ENCODE measurements around the gene SNRNP70.
"Not testable (repeated sequence)": the region's sequence is repeated elsewhere in the genome, so short reads cannot be mapped to it uniquely, and the experiment has no call there.

SNRNP70 gene

GRCh38 chr19:49117677-49118564, 32.7 kb downstream of the SNRNP70 start:
- Mint-ChIP-seq H3K4me1 (peaks cover 37% of the 10 kb centered on the region), H3K4me3 (peak overlapping the region; percentile 83)

GRCh38 chr19:49118565-49119410, 33.5 kb downstream of the SNRNP70 start, which contains the start of gene C19orf73:
C19orf73 (minus strand) TSS chr19:49119143; CDS start chr19:49119022, 121 bp downstream.
- ATAC-seq (ENCODE audit: low read depth) (peak; percentile 78), DNase-seq (ENCODE audit: low spot score in 2 of 2) (peak; percentile 96 to 98)
- Mint-ChIP-seq H3K36me3 (no peaks in the 10 kb centered on the region), H3K9me3 (no peaks in the 10 kb centered on the region), H3K27me3 (peaks cover 9% of the 10 kb centered on the region), H3K4me3 (peak within 1 kb of the TSS; percentile 83), H3K4me1 (peaks cover 34% of the 10 kb centered on the region), H3K27ac (peak within 1 kb of the TSS; percentile 90)

More at GRCh38 chr19:49117677-49118564, 32.7 kb downstream of the SNRNP70 start:
- Mint-ChIP-seq H3K9me3 (no peaks in the 10 kb centered on the region), H3K27ac (peak overlapping the region; percentile 90), H3K36me3 (no peaks in the 10 kb centered on the region), H3K27me3 (peaks cover 9% of the 10 kb centered on the region)
- ATAC-seq (ENCODE audit: low read depth) (no peak), DNase-seq (ENCODE audit: low spot score in 2 of 2) (no peak)

GRCh38 chr19:49119411-49120324, 34.4 kb downstream of the SNRNP70 start, which contains the start of gene PPFIA3:
PPFIA3 (plus strand) TSS chr19:49119544; CDS start chr19:49127874, 8,330 bp downstream.
- Mint-ChIP-seq H3K4me3 (peak within 1 kb of the TSS; percentile 83), H3K27me3 (peaks cover 9% of the 10 kb centered on the region), H3K9me3 (no peaks in the 10 kb centered on the region), H3K4me1 (peaks cover 32% of the 10 kb centered on the region), H3K27ac (peak within 1 kb of the TSS; percentile 90), H3K36me3 (no peaks in the 10 kb centered on the region)
- peak; percentile 26 to 54 for DNase-seq (ENCODE audit: low spot score in 2 of 2)
- ATAC-seq (ENCODE audit: low read depth): no peak

GRCh38 chr19:49120325-49120683, 35.1 kb downstream of the SNRNP70 start:
- no peak overlapping the region for H3K27ac Mint-ChIP-seq
- peaks cover 9% of the 10 kb centered on the region for H3K27me3 Mint-ChIP-seq
- no peak for ATAC-seq (ENCODE audit: low read depth)
- H3K36me3 Mint-ChIP-seq: no peaks in the 10 kb centered on the region
- no peak for DNase-seq (ENCODE audit: low spot score in 2 of 2)
- peaks cover 28% of the 10 kb centered on the region for H3K4me1 Mint-ChIP-seq
- peak overlapping the region; percentile 79 for H3K4me3 Mint-ChIP-seq
- H3K9me3 Mint-ChIP-seq: no peaks in the 10 kb centered on the region

GRCh38 chr19:49120868-49121267, 35.6 kb downstream of the SNRNP70 start:
- Mint-ChIP-seq H3K4me3 (peak overlapping the region; percentile 79), H3K36me3 (no peaks in the 10 kb centered on the region), H3K27me3 (peaks cover 9% of the 10 kb centered on the region), H3K27ac (no peak overlapping the region), H3K4me1 (peaks cover 28% of the 10 kb centered on the region), H3K9me3 (no peaks in the 10 kb centered on the region)
- DNase-seq (ENCODE audit: low spot score in 2 of 2) (no peak), ATAC-seq (ENCODE audit: low read depth) (no peak)

- H3K4me3 Mint-ChIP-seq; H3K9me3 Mint-ChIP-seq; DNase-seq (ENCODE audit: low spot score in 2 of 2); ATAC-seq (ENCODE audit: low read depth); H3K27ac Mint-ChIP-seq; H3K27me3 Mint-ChIP-seq; H3K36me3 Mint-ChIP-seq: not testable (repeated sequence)
- peaks cover 21% of the 10 kb centered on the region for H3K4me1 Mint-ChIP-seq
Measured at GRCh38 chr19:49121841-49122240, 36.6 kb downstream of the SNRNP70 start.

- not testable (repeated sequence) for H3K27me3 Mint-ChIP-seq, H3K27ac Mint-ChIP-seq
Measured at GRCh38 chr19:49123285-49123684, 38.0 kb downstream of the SNRNP70 start.

GRCh38 chr19:49125025-49125731, 39.9 kb downstream of the SNRNP70 start:
- DNase-seq (ENCODE audit: low spot score in 2 of 2) (no peak), ATAC-seq (ENCODE audit: low read depth) (no peak)
- no peaks in the 10 kb centered on the region for H3K9me3 Mint-ChIP-seq
- no peak overlapping the region for H3K4me3 Mint-ChIP-seq
- no peaks in the 10 kb centered on the region for H3K36me3 Mint-ChIP-seq
- H3K4me1 Mint-ChIP-seq: peaks cover 17% of the 10 kb centered on the region
- H3K27me3 Mint-ChIP-seq: peaks cover 9% of the 10 kb centered on the region
- no peak overlapping the region for H3K27ac Mint-ChIP-seq

More at GRCh38 chr19:49123285-49123684, 38.0 kb downstream of the SNRNP70 start:
- not testable (repeated sequence) for H3K36me3 Mint-ChIP-seq; DNase-seq (ENCODE audit: low spot score in 2 of 2); ATAC-seq (ENCODE audit: low read depth); H3K4me3 Mint-ChIP-seq; H3K9me3 Mint-ChIP-seq
- peaks cover 15% of the 10 kb centered on the region for H3K4me1 Mint-ChIP-seq

- ATAC-seq (ENCODE audit: low read depth): no peak
- peaks cover 2% of the 10 kb centered on the region for H3K27me3 Mint-ChIP-seq
- H3K4me3 Mint-ChIP-seq: peak overlapping the region; percentile 17
- no peaks in the 10 kb centered on the region for H3K9me3 Mint-ChIP-seq
- H3K27ac Mint-ChIP-seq: no peak overlapping the region
- peaks cover 9% of the 10 kb centered on the region for H3K4me1 Mint-ChIP-seq
- no peak for DNase-seq (ENCODE audit: low spot score in 2 of 2)
- no peaks in the 10 kb centered on the region for H3K36me3 Mint-ChIP-seq
Measured at GRCh38 chr19:49126575-49126974, 41.3 kb downstream of the SNRNP70 start.

- not testable (repeated sequence) for H3K4me1 Mint-ChIP-seq; H3K9me3 Mint-ChIP-seq; ATAC-seq (ENCODE audit: low read depth); H3K27ac Mint-ChIP-seq; H3K4me3 Mint-ChIP-seq; H3K36me3 Mint-ChIP-seq; H3K27me3 Mint-ChIP-seq; DNase-seq (ENCODE audit: low spot score in 2 of 2)
Measured at GRCh38 chr19:49127225-49127624, 42.0 kb downstream of the SNRNP70 start.

GRCh38 chr19:49127674-49128544, 42.7 kb downstream of the SNRNP70 start:
- Mint-ChIP-seq H3K27ac (peak overlapping the region; percentile 9), H3K4me1 (peaks cover 7% of the 10 kb centered on the region), H3K27me3 (no peaks in the 10 kb centered on the region)

More at GRCh38 chr19:49127674-49128544, 42.7 kb downstream of the SNRNP70 start:
- Mint-ChIP-seq H3K9me3 (no peaks in the 10 kb centered on the region), H3K36me3 (no peaks in the 10 kb centered on the region), H3K4me3 (peak overlapping the region; percentile 88)
- ATAC-seq (ENCODE audit: low read depth) (peak; percentile 92), DNase-seq (ENCODE audit: low spot score in 2 of 2) (peak; percentile 87 to 90)

Measured in memory B cell (primary cell).